Adrenal gland (tissue), 12 donors: ENCODE measurements around the gene IFT52. TPM values are rescaled to one million over a fixed set of nuclear protein-coding genes. Genes with fewer than 3 reads are reported as not detected.
"Not testable (repeated sequence)": the region's sequence is repeated elsewhere in the genome, so short reads cannot be mapped to it uniquely, and the experiment has no call there.

Experiments
- DNase-seq, 7 donors: peaks; one replicate each; pipeline ENCODE4 v3.0.0-alpha.2; 2019 to 2020
- H3K27ac ChIP-seq, 5 donors: fragments of 200-600 bp; sonication (generic) in 4 of 5; 1 replicate in 3 of 5; 2 replicates in 2 of 5; pipeline versions ENCODE4 v1.5.1 to v1.8.0; 2016 to 2020; ENCODE audit warnings: mild to moderate bottlenecking in 1 of 5
- H3K27me3 ChIP-seq: fragments of 200-600 bp; 2 replicates; pipeline ENCODE4 v1.8.0; 2021
- H3K36me3 ChIP-seq, 2 donors: fragments of 200-600 bp; replicated peaks in 1 of 2; 1 replicate in 1 of 2; 2 replicates in 1 of 2; pipeline versions ENCODE4 v1.5.1 to v1.8.0; 2018 to 2022
- H3K4me1 ChIP-seq, 2 donors: fragments of 200-600 bp; replicated peaks in 1 of 2; 1 replicate in 1 of 2; 2 replicates in 1 of 2; pipeline versions ENCODE4 v1.5.1 to v1.8.0; 2018 to 2021
- H3K4me3 ChIP-seq, 4 donors: fragments of 200-600 bp; sonication (generic) in 3 of 4; one replicate each; pipeline ENCODE4 v1.5.1; 2016 to 2018
- H3K9me3 ChIP-seq, 3 donors: fragments of 200-600 bp; sonication (generic) in 1 of 3; replicated peaks in 1 of 3; 1 replicate in 2 of 3; 2 replicates in 1 of 3; pipeline versions ENCODE4 v1.5.1 to v1.8.0; 2016 to 2021
- CTCF ChIP-seq, 6 experiments: fragments of 450-650 bp in 4 of 6; fragments of 200-600 bp in 2 of 6; sonication (generic) in 1 of 6; IDR thresholded peaks; 1 replicate in 5 of 6; 2 replicates in 1 of 6; pipeline versions ENCODE4 v1.5.1 to v1.8.0; 2016 to 2021; ENCODE audit warnings: antibody characterized with exemption in 6 of 6, mild to moderate bottlenecking in 2 of 6, moderate library complexity in 1 of 6
- POLR2A ChIP-seq, 2 donors: fragments of 450-650 bp; IDR thresholded peaks; one replicate each; pipeline ENCODE4 v1.6.1; 2017; ENCODE audit warnings: antibody characterized with exemption in 2 of 2, mild to moderate bottlenecking in 2 of 2, moderate library complexity in 1 of 2
- WGBS, 4 donors: extraction: QIAGEN DNeasy Blood & Tissue Kit in 2 of 4; methylation state at CpG; one replicate each; pipeline versions ENCODE4 v1.1.5 to v1.1.7; 2013 to 2017; 5-methylcytosine and 5-hydroxymethylcytosine counted together
- intact Hi-C, 2 donors: fragments of 100-400 bp; cut with DNase I; formaldehyde crosslinking; loops; one replicate each; pipeline versions ENCODE4 v1.14.1 to v1.15.0; 2022 to 2023
- polyA plus RNA-seq, 3 donors: library from polyadenylated mRNA; stranded (reverse); fragments of 200-250 nt in 2 of 3; fragments of 350-450 nt in 1 of 3; fragmentation: Illumina TruSeq in 1 of 3; extraction: RNeasy Lipid Tissue Mini Kit (QIAGEN cat#74804) in 1 of 3; gene quantifications; one replicate each; pipeline ENCODE4 v1.2.3, GENCODE V29; 2013 to 2014
- total RNA-seq, 9 donors: library from RNA; depleted of rRNA in 4 of 9; stranded (reverse); fragments of >200 nt in 4 of 9; fragments of 120-200 nt in 1 of 9; fragmentation: NEBNext Ultra II Directional in 1 of 9; extraction: Animal tissue kit (Norgen Biotek cat#: 25700) in 1 of 9; gene quantifications; one replicate each; pipeline versions ENCODE4 v1.1.0 to v1.2.4, GENCODE V29; 2013 to 2023
- donor health status: healthy with polysubstance abuse.
- donor health status: Bipolar disorder and iron deficiency.
- donor health status: DM: yes; HTN: yes; CAD: no.
- donor health status: DM: no; HTN: no; CAD: no.
- donor health status: DM: no; HTN: no; CAD: no.
- donor health status: DM: yes; HTN: yes; CAD: no.

IFT52 gene
- total and polyA plus RNA-seq, 12 donors = 12.5 to 52.6 (median 22.8) TPM

DNA sequence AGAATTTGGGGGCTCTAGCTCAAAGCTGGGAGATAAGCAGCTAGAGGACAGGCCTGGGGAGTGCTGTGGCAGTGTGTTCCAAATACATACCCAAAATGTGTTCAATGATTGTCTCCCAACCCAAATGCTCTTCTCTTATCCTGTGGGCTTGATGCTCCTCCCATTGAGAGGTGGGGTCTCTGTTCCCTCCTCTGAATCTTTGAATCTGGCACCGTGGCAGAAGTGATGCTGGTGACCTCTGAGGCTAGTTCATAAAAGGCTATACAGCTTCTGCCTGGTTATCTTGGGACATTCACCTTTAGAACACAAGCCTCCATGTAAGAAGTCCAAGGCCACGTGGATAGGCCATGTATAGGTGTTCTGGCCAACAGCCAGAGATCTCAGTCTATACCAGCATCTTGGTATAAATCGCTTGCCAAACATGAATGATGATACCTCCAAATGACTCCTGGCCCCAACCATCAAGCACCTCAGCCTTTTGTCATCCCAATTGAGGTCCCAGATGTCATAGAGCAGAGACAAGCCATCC is 60.3 kb downstream of the IFT52 start:
- Histone ChIP-seq H3K36me3 (peaks cover 0 to 15% of the 10 kb centered on the region in 2 donors), H3K27ac (no peak overlapping the region), H3K27me3 (no peaks in the 10 kb centered on the region), H3K9me3 (no peaks in the 10 kb centered on the region), H3K4me3 (no peak overlapping the region), H3K4me1 (no peaks in the 10 kb centered on the region)
- no peak for TF ChIP-seq POLR2A (IDR thresholded peaks at IDR 0.05)
- TF ChIP-seq CTCF (IDR thresholded peaks at IDR 0.05) = no peak
- 65 to 88% (median 68%) methylated on average over 2 to 3 of the region's 3 CpGs for WGBS, 4 donors
- intact Hi-C loops = no loop called here
- DNase-seq = peak in 1 of 7 donors; percentile 41

GRCh38 chr20:43651650-43652184 is 61.0 kb downstream of the IFT52 start:
- intact Hi-C loops, H3K27me3 ChIP-seq, H3K27ac ChIP-seq, H3K36me3 ChIP-seq, H3K4me1 ChIP-seq, H3K4me3 ChIP-seq, H3K9me3 ChIP-seq: not testable (repeated sequence)
- 90 to 95% (median 93%) methylated on average over 10 of the region's 10 CpGs for WGBS, 4 donors
- peak in 1 of 7 donors; percentile 28 for DNase-seq

- Histone ChIP-seq H3K4me1 (peaks cover 4 to 5% of the 10 kb centered on the region in 2 donors), H3K9me3 (no peaks in the 10 kb centered on the region), H3K4me3 (no peak overlapping the region), H3K27me3 (no peaks in the 10 kb centered on the region), H3K27ac (no peak overlapping the region), H3K36me3 (no peaks in the 10 kb centered on the region)
- 90 to 100% (median 94%) methylated on average over 3 of the region's 3 CpGs for WGBS, 4 donors
- DNase-seq = no peak
- intact Hi-C loops = no loop called here
- TF ChIP-seq CTCF (IDR thresholded peaks at IDR 0.05) = no peak
- no peak for TF ChIP-seq POLR2A (IDR thresholded peaks at IDR 0.05)
Measured at GRCh38 chr20:43653966-43654365, 63.2 kb downstream of the IFT52 start.

GRCh38 chr20:43655176-43655575 is 64.4 kb downstream of the IFT52 start:
- intact Hi-C loops, H3K9me3 ChIP-seq, H3K4me1 ChIP-seq, H3K36me3 ChIP-seq, H3K27ac ChIP-seq, H3K4me3 ChIP-seq, H3K27me3 ChIP-seq: not testable (repeated sequence)
- WGBS, 4 donors = 43 to 63% (median 58%) methylated on average over 4 to 6 of the region's 6 CpGs
- DNase-seq = peak in 5 of 7 donors; percentile 22 to 63 (median 43)

GRCh38 chr20:43655937-43656336 is 65.2 kb downstream of the IFT52 start:
- Histone ChIP-seq H3K9me3 (no peaks in the 10 kb centered on the region), H3K4me3 (no peak overlapping the region), H3K27me3 (no peaks in the 10 kb centered on the region), H3K27ac (no peak overlapping the region), H3K4me1 (peaks cover 4 to 5% of the 10 kb centered on the region in 2 donors), H3K36me3 (no peaks in the 10 kb centered on the region)
- TF ChIP-seq POLR2A (IDR thresholded peaks at IDR 0.05) (no peak), CTCF (IDR thresholded peaks at IDR 0.05) (no peak)
- 68 to 84% (median 79%) methylated on average over 3 of the region's 3 CpGs for WGBS, 4 donors
- intact Hi-C loops = no loop called here
- DNase-seq = peak in 1 of 7 donors; percentile 28
